HepG2 (cell line): ENCODE data around the gene UBXN2A. TPM values are rescaled to one million over a fixed set of nuclear protein-coding genes. Genes with fewer than 3 reads are reported as not detected.

Experiments used
- ARHGAP35 ChIP-seq: sonication (generic); formaldehyde crosslinking; IDR thresholded peaks from 2 replicates; pipeline ENCODE4 v1.9.0; 2022; ENCODE audit warnings: mild to moderate bottlenecking, inconsistent platforms, moderate library complexity, missing genetic modification reagents, borderline replicate concordance
- DMAP1 ChIP-seq: IDR thresholded peaks from 2 replicates; pipeline ENCODE4 v1.6.1; 2016
- DNMT3B ChIP-seq: conservative IDR thresholded peaks from 2 replicates; pipeline ENCODE4 v1.6.1; 2016; ENCODE audit warnings: missing biosample characterization, control low read depth
- FOXA3 ChIP-seq: IDR thresholded peaks from 2 replicates; pipeline ENCODE4 v1.6.1; 2016; ENCODE audit warnings: missing genetic modification reagents, missing compliant biosample characterization
- HES4 ChIP-seq: sonication (generic); formaldehyde crosslinking; IDR thresholded peaks from 2 replicates; pipeline ENCODE4 v1.9.0; 2021; ENCODE audit warnings: mild to moderate bottlenecking, missing genetic modification reagents, borderline replicate concordance
- JUND ChIP-seq: sonication (generic); formaldehyde crosslinking; IDR thresholded peaks from 2 replicates; pipeline ENCODE4 v1.8.0; 2022; ENCODE audit warnings: mild to moderate bottlenecking, missing genetic modification reagents
- KAT2B ChIP-seq: fragments of 150-350 bp; IDR thresholded peaks from 2 replicates; pipeline ENCODE4 v1.6.1; 2014; ENCODE audit warnings: low read depth, low read length, borderline replicate concordance
- MAFK ChIP-seq, 2 experiments: IDR thresholded peaks in 1 of 2; conservative IDR thresholded peaks in 1 of 2; 2 replicates each; pipeline ENCODE4 v1.6.1; 2011; ENCODE audit warnings: improper control_type of control experiment in 2 of 2, low read length in 2 of 2
- MTERF4 ChIP-seq: sonication (generic); formaldehyde crosslinking; IDR thresholded peaks from 2 replicates; pipeline ENCODE4 v1.8.0; 2023; ENCODE audit warnings: mild to moderate bottlenecking, missing genetic modification reagents
- SOX13 ChIP-seq, 3 experiments: fragments of 450-650 bp in 1 of 3; sonication (generic) in 1 of 3; formaldehyde crosslinking in 1 of 3; IDR thresholded peaks in 2 of 3; conservative IDR thresholded peaks in 1 of 3; 2 replicates each; pipeline versions ENCODE4 v1.5.0 to v1.6.1; 2016 to 2020; ENCODE audit warnings: antibody characterized with exemption in 1 of 3, mild to moderate bottlenecking in 1 of 3, missing compliant biosample characterization in 1 of 3, missing genetic modification reagents in 1 of 3, moderate library complexity in 1 of 3
- TARDBP ChIP-seq: sonication (generic); formaldehyde crosslinking; IDR thresholded peaks from 2 replicates; pipeline ENCODE4 v1.8.0; 2022; ENCODE audit warnings: mild to moderate bottlenecking, missing genetic modification reagents
- ZBTB7A ChIP-seq: sonication (generic); formaldehyde crosslinking; IDR thresholded peaks from 2 replicates; pipeline ENCODE4 v1.8.0; 2022; ENCODE audit warnings: mild to moderate bottlenecking, missing genetic modification reagents
- ZNF18 ChIP-seq: sonication (generic); formaldehyde crosslinking; IDR thresholded peaks from 2 replicates; pipeline ENCODE4 v1.8.0; 2022; ENCODE audit warnings: mild to moderate bottlenecking, missing genetic modification reagents; ENCODE audit not compliant: insufficient replicate concordance
- ZNF275 ChIP-seq: sonication (generic); formaldehyde crosslinking; IDR thresholded peaks from 2 replicates; pipeline ENCODE4 v1.8.0; 2022; ENCODE audit warnings: missing genetic modification reagents, mild to moderate bottlenecking, inconsistent platforms, borderline replicate concordance
- ZNF276 ChIP-seq: sonication (generic); formaldehyde crosslinking; IDR thresholded peaks from 2 replicates; pipeline ENCODE4 v1.4.0; 2020; ENCODE audit warnings: mild to moderate bottlenecking, low read depth, missing genetic modification reagents
- ZNF614 ChIP-seq: IDR thresholded peaks from 2 replicates; pipeline ENCODE4 v1.6.1; 2018; ENCODE audit warnings: missing biosample characterization, missing genetic modification reagents, inconsistent platforms, borderline replicate concordance
- ZNF674 ChIP-seq: sonication (generic); formaldehyde crosslinking; IDR thresholded peaks from 2 replicates; pipeline ENCODE4 v1.5.0; 2020; ENCODE audit warnings: low read depth, mild to moderate bottlenecking, missing genetic modification reagents
- ZXDC ChIP-seq: sonication (generic); formaldehyde crosslinking; IDR thresholded peaks from 2 replicates; pipeline ENCODE4 v1.5.0; 2020; ENCODE audit warnings: mild to moderate bottlenecking, missing genetic modification reagents
- polyA plus RNA-seq, 8 experiments: library from polyadenylated mRNA; depleted of rRNA in 3 of 8; stranded (reverse) in 7 of 8; unstranded in 1 of 8; fragments of >200 nt; fragmentation: Illumina TruSeq in 4 of 8; extraction: Trizol in 4 of 8; gene quantifications; 2 replicates each; pipeline versions ENCODE4 v1.2.1 to v1.2.3, GENCODE V29; 2011 to 2016; ENCODE audit warnings: low read depth in 4 of 8, missing spikeins in 1 of 8, mixed read lengths in 1 of 8; ENCODE audit not compliant: insufficient read depth in 1 of 8
- total RNA-seq, 5 experiments: library from RNA; depleted of rRNA; stranded (reverse); fragments of >200 nt; fragmentation: Illumina TruSeq; extraction: Trizol; gene quantifications; 2 replicates each; pipeline ENCODE4 v1.2.3, GENCODE V29; 2016; ENCODE audit warnings: low read depth in 1 of 5

Gene UBXN2A
- total and polyA plus RNA-seq, 2 of the 13 experiments (the other 11 are each of a cell fraction or from before 2014, with no cell fraction given) = 8.3 to 20.9 TPM

- TF ChIP-seq JUND (CRISPR knock-in tag) (no peak), ARHGAP35 (CRISPR knock-in tag) (no peak), ZNF276 (CRISPR knock-in tag) (peak; percentile 13; the same call in 1 of the 2 replicates), ZNF18 (CRISPR knock-in tag) (no peak), MAFK (conservative IDR thresholded peaks at IDR 0.05 in 1 of 2, IDR thresholded peaks at IDR 0.05 in 1 of 2; ENCODE audit: low read length in 2 of 2) (no peak), TARDBP (CRISPR knock-in tag) (no peak), ZNF275 (CRISPR knock-in tag) (0 out of 2 replicates have a peak, but pooled peaks have one; percentile 12), DMAP1 (CRISPR knock-in tag) (peak; percentile 9; the same call in 1 of the 2 replicates), ZBTB7A (CRISPR knock-in tag) (0 out of 2 replicates have a peak, but pooled peaks have one; percentile 40), MTERF4 (CRISPR knock-in tag) (0 out of 2 replicates have a peak, but pooled peaks have one; percentile 4), DNMT3B (CRISPR knock-in tag) (no peak), ZXDC (CRISPR knock-in tag) (peak; percentile 89), FOXA3 (CRISPR knock-in tag) (0 out of 2 replicates have a peak, but pooled peaks have one; percentile 7), HES4 (0 out of 2 replicates have a peak, but pooled peaks have one; percentile 16), ZNF614 (CRISPR knock-in tag) (no peak), SOX13 (IDR thresholded peaks at IDR 0.05) (no peak), SOX13 (CRISPR knock-in tag; conservative IDR thresholded peaks at IDR 0.05 in 1 of 2, IDR thresholded peaks at IDR 0.05 in 1 of 2) (0 out of 4 replicates have a peak, but pooled peaks of 1 of the 2 experiments have one; percentile 15), ZNF674 (no peak), KAT2B (no peak)
Measured at GRCh38 chr2:24050041-24050979, 110.0 kb downstream of the UBXN2A start (continued).
